ENCODE data around the gene CLIP1. TPM values are rescaled to one million over a fixed set of nuclear protein-coding genes. Genes with fewer than 3 reads are reported as not detected.

CLIP1 gene
- total and polyA plus RNA-seq, 2 experiments from 2014 or later, result 61.7 to 74.5 TPM

GRCh38 chr12:122228092-122228491 is 194.4 kb downstream of the CLIP1 start:
- H3K4me1 ChIP-seq (ENCODE audit: insufficient read depth), result peaks cover 15% of the 10 kb centered on the region; the same call in 1 of the 2 replicates
- H3K36me3 ChIP-seq (ENCODE audit: low read depth), result peaks cover 3% of the 10 kb centered on the region; the same call in 1 of the 2 replicates
- DNase-seq, result no peak
- H3K27ac ChIP-seq, result no peak overlapping the region
- H3K9ac ChIP-seq, result no peak overlapping the region
- WGBS, 2 experiments (ENCODE audit: low coverage in 1 of 2, low lambda C conversion rate in 2 of 2, missing lambda C conversion rate in 2 of 2), result 90 to 91% methylated on average over 5 of the region's 5 CpGs
- no peaks in the 10 kb centered on the region for H3K9me3 ChIP-seq (ENCODE audit: low read depth)
- no peaks in the 10 kb centered on the region for H3K27me3 ChIP-seq (replicated peaks; ENCODE audit: insufficient read depth)
- no peak overlapping the region for H3K4me2 ChIP-seq (ENCODE audit: unreplicated experiment)
- peaks cover 24% of the 10 kb centered on the region for H3K79me2 ChIP-seq (ENCODE audit: insufficient read depth)
- H3F3A ChIP-seq (ENCODE audit: insufficient read depth), result peaks cover 5% of the 10 kb centered on the region; the same call in 1 of the 2 replicates
- no peaks in the 10 kb centered on the region for H3K9me2 ChIP-seq (ENCODE audit: insufficient read depth)
- no peak overlapping the region for H2AFZ ChIP-seq
- no peaks in the 10 kb centered on the region for H4K20me1 ChIP-seq (ENCODE audit: insufficient read depth)
- H3K4me3 ChIP-seq, result no peak overlapping the region
- TF ChIP-seq EZH2phosphoT487 (IDR thresholded peaks at IDR 0.05; ENCODE audit: insufficient read depth, low read depth) (no peak), EZH2 (IDR thresholded peaks at IDR 0.05; ENCODE audit: insufficient read depth, poor library complexity, severe bottlenecking) (no peak)
- in situ Hi-C loops (cut with MboI), result no loop called here

GRCh38 chr12:122227341-122227740 is 195.1 kb downstream of the CLIP1 start:
- peaks cover 5% of the 10 kb centered on the region; the same call in 1 of the 2 replicates for H3F3A ChIP-seq (ENCODE audit: insufficient read depth)
- no peak overlapping the region for H3K27ac ChIP-seq
- no peaks in the 10 kb centered on the region for H3K9me3 ChIP-seq (ENCODE audit: low read depth)
- no peak overlapping the region for H3K9ac ChIP-seq
- H3K4me1 ChIP-seq (ENCODE audit: insufficient read depth), result peaks cover 15% of the 10 kb centered on the region; the same call in 1 of the 2 replicates
- no peak overlapping the region for H2AFZ ChIP-seq
- no peak for DNase-seq
- no peak overlapping the region for H3K4me3 ChIP-seq
- no peaks in the 10 kb centered on the region for H3K27me3 ChIP-seq (replicated peaks; ENCODE audit: insufficient read depth)
- in situ Hi-C loops (cut with MboI), result no loop called here
- peaks cover 3% of the 10 kb centered on the region; the same call in 1 of the 2 replicates for H3K36me3 ChIP-seq (ENCODE audit: low read depth)
- TF ChIP-seq EZH2 (IDR thresholded peaks at IDR 0.05; ENCODE audit: insufficient read depth, poor library complexity, severe bottlenecking), result no peak
- H3K79me2 ChIP-seq (ENCODE audit: insufficient read depth), result peaks cover 31% of the 10 kb centered on the region
- 94 to 95% methylated on average over 17 of the region's 17 CpGs for WGBS, 2 experiments (ENCODE audit: low coverage in 1 of 2, low lambda C conversion rate in 2 of 2, missing lambda C conversion rate in 2 of 2)
- H3K9me2 ChIP-seq (ENCODE audit: insufficient read depth), result no peaks in the 10 kb centered on the region
- H3K4me2 ChIP-seq (ENCODE audit: unreplicated experiment), result no peak overlapping the region
- H4K20me1 ChIP-seq (ENCODE audit: insufficient read depth), result no peaks in the 10 kb centered on the region

GRCh38 chr12:122226366-122227125 is 195.9 kb downstream of the CLIP1 start:
- no peaks in the 10 kb centered on the region for H3K9me2 ChIP-seq (ENCODE audit: insufficient read depth)
- in situ Hi-C loops (cut with MboI), result no loop called here
- TF ChIP-seq EZH2 (IDR thresholded peaks at IDR 0.05; ENCODE audit: insufficient read depth, poor library complexity, severe bottlenecking), result no peak
- no peak for TF ChIP-seq EZH2phosphoT487 (IDR thresholded peaks at IDR 0.05; ENCODE audit: insufficient read depth, low read depth)
- peaks cover 39% of the 10 kb centered on the region for H3K79me2 ChIP-seq (ENCODE audit: insufficient read depth)
- no peaks in the 10 kb centered on the region for H3K27me3 ChIP-seq (replicated peaks; ENCODE audit: insufficient read depth)
- peak overlapping the region; percentile 52 for H3K4me3 ChIP-seq
- 12 to 15% methylated on average over 28 to 32 of the region's 55 CpGs for WGBS, 2 experiments (ENCODE audit: low coverage in 1 of 2, low lambda C conversion rate in 2 of 2, missing lambda C conversion rate in 2 of 2)
- H3K9ac ChIP-seq, result no peak overlapping the region
- H4K20me1 ChIP-seq (ENCODE audit: insufficient read depth), result no peaks in the 10 kb centered on the region
- peaks cover 3% of the 10 kb centered on the region; the same call in 1 of the 2 replicates for H3K36me3 ChIP-seq (ENCODE audit: low read depth)
- 0 out of 2 replicates have a peak overlapping the region, but pooled peaks have one; percentile 19 for H2AFZ ChIP-seq
- DNase-seq, result no peak
- H3K9me3 ChIP-seq (ENCODE audit: low read depth), result no peaks in the 10 kb centered on the region
- H3K27ac ChIP-seq, result no peak overlapping the region
- H3K4me1 ChIP-seq (ENCODE audit: insufficient read depth), result peaks cover 15% of the 10 kb centered on the region; the same call in 1 of the 2 replicates
- peaks cover 5% of the 10 kb centered on the region; the same call in 1 of the 2 replicates for H3F3A ChIP-seq (ENCODE audit: insufficient read depth)
- H3K4me2 ChIP-seq (ENCODE audit: unreplicated experiment), result peak overlapping the region; percentile 43

GRCh38 chr12:122225683-122226365 is 196.6 kb downstream of the CLIP1 start, which contains the start of gene DIABLO:
Gene DIABLO, minus strand, starts transcription at chr12:122226052. Its CDS starts 38 bp downstream, at chr12:122226014.
- peak; percentile 100 for DNase-seq
- Histone ChIP-seq H2AFZ (peak within 1 kb of the TSS; percentile 87), H3K36me3 (ENCODE audit: low read depth) (peaks cover 3% of the 10 kb centered on the region; the same call in 1 of the 2 replicates), H3K27me3 (replicated peaks; ENCODE audit: insufficient read depth) (no peaks in the 10 kb centered on the region), H3K79me2 (ENCODE audit: insufficient read depth) (peaks cover 47% of the 10 kb centered on the region), H3K4me2 (ENCODE audit: unreplicated experiment) (peak within 1 kb of the TSS; percentile 69), H3K4me1 (ENCODE audit: insufficient read depth) (peaks cover 15% of the 10 kb centered on the region; the same call in 1 of the 2 replicates), H3K27ac (peak within 1 kb of the TSS; percentile 92), H3K9me2 (ENCODE audit: insufficient read depth) (no peaks in the 10 kb centered on the region), H3K4me3 (peak within 1 kb of the TSS; percentile 88), H3K9ac (peak within 1 kb of the TSS; percentile 90), H3K9me3 (ENCODE audit: low read depth) (no peaks in the 10 kb centered on the region), H3F3A (ENCODE audit: insufficient read depth) (peaks cover 5% of the 10 kb centered on the region; the same call in 1 of the 2 replicates), H4K20me1 (ENCODE audit: insufficient read depth) (no peaks in the 10 kb centered on the region)
- in situ Hi-C loops (cut with MboI), result no loop called here
- WGBS, 2 experiments (ENCODE audit: low coverage in 1 of 2, low lambda C conversion rate in 2 of 2, missing lambda C conversion rate in 2 of 2), result 0 to 1% methylated on average over 28 to 61 of the region's 74 CpGs
- TF ChIP-seq EZH2phosphoT487 (IDR thresholded peaks at IDR 0.05; ENCODE audit: insufficient read depth, low read depth) (no peak), EZH2 (IDR thresholded peaks at IDR 0.05; ENCODE audit: insufficient read depth, poor library complexity, severe bottlenecking) (no peak)

Other genes starting within 250 kb of the CLIP1 start
- gene IL31, start 248.4 kb downstream of the CLIP1 start, total RNA-seq (2014; rRNA removed; shearing (Covaris generic)), result not detected in 2 replicates
- gene IL31, start 248.4 kb downstream of the CLIP1 start, polyA plus RNA-seq (2016; fragmentation: Nextera tagmentation; extraction: Ambion mirVana), result not detected in 2 replicates
- 6.4 TPM in 1 of 2 replicates, not detected in the other for gene LRRC43, start 239.5 kb downstream of the CLIP1 start, total RNA-seq (2014; rRNA removed; shearing (Covaris generic))
- gene LRRC43, start 239.5 kb downstream of the CLIP1 start, polyA plus RNA-seq (2016; fragmentation: Nextera tagmentation; extraction: Ambion mirVana), result 1.5 and 1.9 TPM in 2 replicates
- gene B3GNT4, start 219.0 kb downstream of the CLIP1 start, total RNA-seq (2014; rRNA removed; shearing (Covaris generic)), result 0.22 TPM in 1 of 2 replicates, not detected in the other
- 0.40 and 0.82 TPM in 2 replicates for gene B3GNT4, start 219.0 kb downstream of the CLIP1 start, polyA plus RNA-seq (2016; fragmentation: Nextera tagmentation; extraction: Ambion mirVana)
- gene DIABLO, start 196.6 kb downstream of the CLIP1 start, total RNA-seq (2014; rRNA removed; shearing (Covaris generic)), result 45.4 and 50.6 TPM in 2 replicates
- 66.0 and 67.6 TPM in 2 replicates for gene DIABLO, start 196.6 kb downstream of the CLIP1 start, polyA plus RNA-seq (2016; fragmentation: Nextera tagmentation; extraction: Ambion mirVana)
- gene VPS33A, start 156.2 kb downstream of the CLIP1 start, total RNA-seq (2014; rRNA removed; shearing (Covaris generic)), result 15.0 and 16.0 TPM in 2 replicates
- gene VPS33A, start 156.2 kb downstream of the CLIP1 start, polyA plus RNA-seq (2016; fragmentation: Nextera tagmentation; extraction: Ambion mirVana), result 15.3 and 16.2 TPM in 2 replicates
- gene ZCCHC8, start 78.3 kb upstream of the CLIP1 start, total RNA-seq (2014; rRNA removed; shearing (Covaris generic)), result 12.3 and 13.2 TPM in 2 replicates
- gene ZCCHC8, start 78.3 kb upstream of the CLIP1 start, polyA plus RNA-seq (2016; fragmentation: Nextera tagmentation; extraction: Ambion mirVana), result 13.6 and 14.3 TPM in 2 replicates
- gene RSRC2, start 104.3 kb upstream of the CLIP1 start, total RNA-seq (2014; rRNA removed; shearing (Covaris generic)), result 31.1 and 41.5 TPM in 2 replicates
- gene RSRC2, start 104.3 kb upstream of the CLIP1 start, polyA plus RNA-seq (2016; fragmentation: Nextera tagmentation; extraction: Ambion mirVana), result 45.8 and 51.7 TPM in 2 replicates
- gene KNTC1, start 104.6 kb upstream of the CLIP1 start, total RNA-seq (2014; rRNA removed; shearing (Covaris generic)), result 15.5 and 20.2 TPM in 2 replicates
- 5.6 and 8.1 TPM in 2 replicates for gene KNTC1, start 104.6 kb upstream of the CLIP1 start, polyA plus RNA-seq (2016; fragmentation: Nextera tagmentation; extraction: Ambion mirVana)